Activated T-cell treated with anti-CD3 and anti-CD28 coated beads for 24 hours (primary cell): Measurements from ENCODE around the gene CACNB2.

Experiments used
- DNase-seq: peaks from one replicate; pipeline ENCODE4 v3.0.0-alpha.2; 2020; ENCODE audit warnings: low read depth

CACNB2 gene

GRCh38 chr10:18455086-18455884 lies 315.1 kb downstream of the CACNB2 start:
- no peak for DNase-seq

- no peak for DNase-seq
These were observed 316.8 kb downstream of the CACNB2 start for GRCh38 chr10:18456984-18457383.

- DNase-seq: no peak
These were observed 319.8 kb downstream of the CACNB2 start for GRCh38 chr10:18460032-18460431.

- no peak for DNase-seq
These were observed 323.5 kb downstream of the CACNB2 start for GRCh38 chr10:18463673-18464211.

- no peak for DNase-seq
These were observed 328.9 kb downstream of the CACNB2 start for GRCh38 chr10:18469125-18469524.

GRCh38 chr10:18472977-18473376 lies 332.8 kb downstream of the CACNB2 start:
- no peak for DNase-seq

- no peak for DNase-seq
These were observed 333.3 kb downstream of the CACNB2 start for GRCh38 chr10:18473424-18474117.

GRCh38 chr10:18474118-18474455 lies 333.9 kb downstream of the CACNB2 start:
- no peak for DNase-seq

- no peak for DNase-seq
These were observed 335.9 kb downstream of the CACNB2 start for GRCh38 chr10:18476076-18476647.

- DNase-seq: no peak
These were observed 338.1 kb downstream of the CACNB2 start for GRCh38 chr10:18478354-18478753.

GRCh38 chr10:18479502-18479901 lies 339.3 kb downstream of the CACNB2 start:
- DNase-seq: no peak

GRCh38 chr10:18483516-18484186 lies 343.4 kb downstream of the CACNB2 start:
- no peak for DNase-seq

GRCh38 chr10:18486438-18486837 lies 346.2 kb downstream of the CACNB2 start:
- no peak for DNase-seq

- DNase-seq: no peak
These were observed 350.5 kb downstream of the CACNB2 start for GRCh38 chr10:18490755-18491154.

- DNase-seq: no peak
These were observed 357.7 kb downstream of the CACNB2 start for GRCh38 chr10:18497806-18498369.

- DNase-seq: no peak
These were observed 358.8 kb downstream of the CACNB2 start for GRCh38 chr10:18498998-18499397.

- DNase-seq: no peak
These were observed 360.4 kb downstream of the CACNB2 start for GRCh38 chr10:18500576-18500975.

GRCh38 chr10:18501198-18501597 lies 361.0 kb downstream of the CACNB2 start:
- DNase-seq: no peak

GRCh38 chr10:18501629-18502028 lies 361.4 kb downstream of the CACNB2 start:
- no peak for DNase-seq

GRCh38 chr10:18504161-18504560 lies 363.9 kb downstream of the CACNB2 start:
- no peak for DNase-seq

- no peak for DNase-seq
These were observed 365.4 kb downstream of the CACNB2 start for GRCh38 chr10:18505456-18506118.

- no peak for DNase-seq
These were observed 368.4 kb downstream of the CACNB2 start for GRCh38 chr10:18508587-18508986.
